Measurements from ENCODE around the gene SLIT1.

The SLIT1 gene

DNA sequence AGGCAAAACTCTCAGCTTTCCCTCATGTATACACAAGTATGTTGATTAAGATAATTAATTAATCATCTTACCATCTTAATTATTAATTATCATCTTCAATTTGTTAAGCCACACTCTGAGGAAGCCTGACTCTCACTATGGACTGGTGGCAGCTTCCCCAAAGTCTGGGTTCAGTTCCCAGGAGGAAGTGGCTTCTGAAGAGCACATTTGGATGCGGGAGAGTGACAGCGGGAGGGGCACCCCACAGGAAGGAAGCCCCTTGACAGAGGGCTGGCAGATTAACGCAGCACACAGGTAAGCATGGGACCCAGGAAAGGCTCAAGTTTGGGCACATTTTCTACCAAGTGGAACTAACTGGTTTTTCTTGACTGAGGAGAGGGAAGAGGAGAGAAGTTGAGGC, 13.4 kb upstream of the SLIT1 start:
- no peak for DNase-seq

DNA sequence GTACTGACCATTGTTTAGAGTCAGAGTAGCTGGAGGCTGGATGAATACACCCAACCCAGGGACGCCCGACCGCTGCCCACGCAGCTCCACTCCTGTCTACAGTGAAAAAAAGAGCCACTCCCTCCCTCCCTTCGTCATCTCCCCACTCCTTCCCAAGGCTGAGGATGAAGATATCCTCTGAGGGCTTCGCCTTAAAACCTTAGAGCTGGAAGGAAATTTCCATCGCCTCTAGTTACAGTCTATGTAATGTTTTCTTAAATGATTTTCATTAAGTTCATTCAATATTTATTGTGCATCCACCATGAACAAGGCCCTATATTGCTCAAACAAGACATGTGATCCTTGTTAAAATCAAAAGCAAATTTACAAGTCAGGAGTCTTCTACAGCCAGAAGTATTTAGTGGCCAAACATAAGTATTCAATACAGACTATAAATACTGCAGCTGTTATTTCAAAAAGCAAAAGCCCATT, 11.3 kb upstream of the SLIT1 start:
- DNase-seq: no peak

DNA sequence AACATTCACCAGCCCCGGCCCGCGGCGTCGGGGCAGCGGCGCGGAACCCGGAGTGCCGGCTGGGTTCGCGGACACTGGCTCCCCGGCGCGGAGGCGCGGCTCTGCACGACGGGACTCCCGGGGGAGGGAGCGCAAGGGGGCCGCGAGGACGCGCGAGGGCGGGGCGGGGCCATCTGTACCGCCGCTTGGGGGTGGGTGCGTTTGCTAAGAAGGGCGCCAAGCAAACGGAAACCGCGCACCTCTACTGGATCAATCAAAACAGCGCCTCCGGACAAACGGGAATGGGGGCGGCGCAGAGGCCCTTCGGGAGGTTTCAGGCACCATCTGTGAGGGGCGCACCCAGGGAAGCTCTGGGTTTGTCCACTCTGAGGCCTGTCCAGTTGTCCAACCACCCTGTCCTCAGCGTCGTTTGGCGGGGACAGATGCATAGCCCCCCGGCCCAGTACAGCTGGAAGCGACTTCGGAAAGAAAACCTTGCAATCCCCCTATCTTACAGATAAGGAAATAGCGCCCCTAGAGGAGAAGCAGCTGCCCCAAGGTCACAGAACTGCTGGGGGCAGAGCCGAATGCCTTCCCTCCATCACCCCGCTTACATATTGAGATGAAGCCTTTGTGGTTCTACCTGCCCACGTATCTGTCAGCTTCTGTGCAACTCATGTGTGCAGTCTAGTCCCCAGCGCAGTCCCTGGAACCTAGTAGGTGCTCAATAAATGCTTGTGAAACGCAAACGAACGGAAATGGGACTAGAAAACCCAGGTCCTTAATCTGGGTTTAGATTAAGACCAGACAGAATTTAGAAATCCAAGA, 10.7 kb upstream of the SLIT1 start:
- peak; percentile 37 to 45 for DNase-seq

DNA sequence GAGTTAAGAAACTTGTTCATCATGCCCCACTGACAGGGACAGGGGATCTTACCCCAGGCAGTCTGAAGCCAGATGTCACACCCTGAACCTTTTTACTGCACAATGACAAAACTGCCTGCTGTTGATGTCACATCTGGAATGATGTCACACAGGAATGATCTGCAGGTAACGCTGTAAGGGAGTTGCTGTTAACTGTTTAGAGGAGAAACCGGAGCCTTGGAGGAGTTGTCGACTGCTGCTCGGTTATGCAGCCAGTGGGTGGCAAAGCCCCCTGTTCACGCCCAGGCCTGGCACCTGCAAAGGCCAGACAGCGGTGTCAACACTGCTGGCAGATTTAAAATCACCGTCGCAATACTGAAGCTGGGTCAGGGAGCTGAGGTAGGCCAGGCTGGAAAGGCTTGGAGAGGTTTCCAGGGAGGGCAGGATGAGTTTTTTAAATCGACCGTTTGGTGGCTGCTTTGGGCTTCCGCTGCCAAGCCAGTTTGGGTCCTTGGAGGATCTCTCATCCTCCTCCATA, 10.0 kb upstream of the SLIT1 start:
- no peak for DNase-seq

DNA sequence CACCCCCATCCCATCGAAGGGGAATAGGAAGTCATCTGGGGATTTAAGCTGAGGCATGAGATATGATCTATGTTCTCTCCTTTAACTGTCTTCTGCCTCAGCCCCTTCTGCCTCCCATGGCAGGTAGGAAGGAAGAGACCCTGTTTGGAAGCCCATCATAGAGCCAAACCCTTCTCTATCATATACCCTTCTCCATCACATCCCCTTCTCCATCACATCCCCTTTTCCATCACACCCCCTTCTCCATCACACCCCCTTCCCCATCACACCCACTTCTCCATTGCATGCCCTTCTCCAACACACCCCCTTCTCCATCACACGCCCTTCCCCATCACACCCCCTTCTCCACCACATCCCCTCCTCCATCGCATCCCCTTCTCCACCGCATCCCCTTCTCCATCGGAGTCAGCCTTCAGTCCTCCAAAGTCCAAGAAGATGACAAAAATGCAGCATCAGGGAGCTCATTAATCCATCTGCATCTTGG, 7.2 kb upstream of the SLIT1 start:
- no peak for DNase-seq

DNA sequence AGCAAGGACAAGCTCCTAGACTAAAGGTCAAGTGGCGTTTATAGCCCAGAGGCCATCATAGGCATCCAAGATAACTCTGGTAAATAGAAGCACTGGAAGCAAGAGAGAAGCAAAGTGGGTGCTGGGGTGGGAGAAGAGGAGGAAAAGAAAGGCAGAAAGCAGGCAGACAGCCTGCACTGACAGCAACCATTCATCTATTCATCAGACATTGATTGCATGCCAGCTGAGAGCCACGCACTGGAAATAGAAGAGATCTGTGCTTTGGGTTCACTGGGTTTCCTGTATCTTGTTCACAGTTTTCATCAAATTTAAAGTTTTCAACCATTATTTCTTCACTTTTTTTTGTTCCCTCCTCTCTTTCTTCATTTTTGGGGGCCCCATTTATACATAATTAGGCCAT, 4.7 kb upstream of the SLIT1 start:
- no peak for DNase-seq

DNA sequence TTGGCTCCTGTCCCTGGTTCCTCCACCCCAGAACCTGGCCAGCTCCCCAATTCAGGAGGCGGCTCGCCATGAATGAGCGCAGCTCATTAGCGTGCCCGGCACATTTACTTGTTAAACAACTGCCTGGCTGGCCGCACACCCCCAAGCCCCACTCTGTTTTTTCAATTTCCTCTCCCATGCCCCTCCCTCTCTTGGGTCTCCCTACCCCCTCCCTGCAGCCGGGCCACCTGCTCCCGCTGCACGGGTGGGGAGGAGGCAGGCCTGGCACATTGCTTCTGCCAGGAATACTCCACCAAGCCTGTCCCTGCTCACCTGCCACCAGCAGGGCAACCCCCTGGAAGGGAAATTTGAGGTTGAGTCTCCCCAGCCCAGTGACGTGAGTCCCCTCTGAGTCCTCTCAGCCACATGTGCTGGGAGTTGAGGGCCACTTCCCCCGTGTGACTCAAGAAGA, 2.5 kb upstream of the SLIT1 start:
- DNase-seq: no peak

DNA sequence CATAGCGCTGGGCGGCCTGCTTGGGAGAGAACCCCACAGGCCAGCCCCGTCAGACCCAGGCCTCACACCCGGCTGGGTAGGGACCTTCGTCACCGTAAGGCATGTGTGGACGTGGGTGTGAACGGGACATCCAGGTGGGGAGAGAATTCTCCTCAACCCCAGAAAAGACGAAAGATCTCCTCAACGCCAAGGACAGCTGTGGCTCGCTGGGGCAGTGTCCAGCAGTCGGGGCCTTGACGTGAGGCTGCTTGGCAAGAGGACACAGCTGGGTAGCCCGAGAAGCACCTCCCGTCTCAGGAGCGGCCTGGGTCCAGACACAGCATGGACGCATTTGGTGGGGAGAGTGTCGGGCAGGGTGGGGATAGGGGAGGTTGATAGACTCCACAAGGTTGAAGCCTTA, 1.2 kb upstream of the SLIT1 start:
- no peak for DNase-seq

DNA sequence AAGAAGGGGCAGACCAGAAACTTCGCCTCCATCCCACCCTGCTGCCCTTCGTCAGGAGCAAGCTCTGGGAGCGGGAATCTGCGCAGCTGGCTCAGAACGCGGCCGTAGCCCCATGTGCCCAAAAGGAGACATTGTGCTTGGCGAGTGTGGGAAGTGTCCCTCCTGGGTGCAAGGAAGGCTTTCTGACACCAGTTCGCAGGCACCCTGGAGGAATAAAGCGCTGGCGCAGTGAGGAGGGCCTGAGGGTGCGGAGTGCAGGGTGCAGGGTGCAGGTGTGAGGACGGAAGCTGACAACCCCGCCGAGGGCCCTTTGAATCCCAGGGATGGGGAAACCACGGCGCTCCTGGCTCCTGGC, 811 bp downstream of the SLIT1 start:
- no peak for DNase-seq

DNA sequence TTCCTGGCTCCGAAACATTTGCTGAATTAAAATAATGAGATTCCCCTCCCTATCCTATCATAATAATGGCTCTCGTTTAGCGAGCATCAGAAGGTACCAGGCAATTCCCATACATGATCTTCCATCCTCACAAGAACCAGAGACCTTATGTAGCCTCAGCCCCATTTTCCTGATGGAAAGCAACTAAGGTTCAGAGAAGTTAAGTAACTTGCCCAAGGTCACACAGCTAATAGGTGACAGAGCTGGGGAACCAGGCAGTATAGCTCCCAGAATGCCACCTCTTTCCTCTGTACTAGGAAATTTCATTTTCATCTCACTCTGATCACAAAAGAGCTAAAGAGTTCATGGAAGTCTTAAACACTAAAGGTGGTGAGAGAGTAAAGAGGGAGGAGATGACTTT, 2.4 kb downstream of the SLIT1 start:
- DNase-seq: no peak

DNA sequence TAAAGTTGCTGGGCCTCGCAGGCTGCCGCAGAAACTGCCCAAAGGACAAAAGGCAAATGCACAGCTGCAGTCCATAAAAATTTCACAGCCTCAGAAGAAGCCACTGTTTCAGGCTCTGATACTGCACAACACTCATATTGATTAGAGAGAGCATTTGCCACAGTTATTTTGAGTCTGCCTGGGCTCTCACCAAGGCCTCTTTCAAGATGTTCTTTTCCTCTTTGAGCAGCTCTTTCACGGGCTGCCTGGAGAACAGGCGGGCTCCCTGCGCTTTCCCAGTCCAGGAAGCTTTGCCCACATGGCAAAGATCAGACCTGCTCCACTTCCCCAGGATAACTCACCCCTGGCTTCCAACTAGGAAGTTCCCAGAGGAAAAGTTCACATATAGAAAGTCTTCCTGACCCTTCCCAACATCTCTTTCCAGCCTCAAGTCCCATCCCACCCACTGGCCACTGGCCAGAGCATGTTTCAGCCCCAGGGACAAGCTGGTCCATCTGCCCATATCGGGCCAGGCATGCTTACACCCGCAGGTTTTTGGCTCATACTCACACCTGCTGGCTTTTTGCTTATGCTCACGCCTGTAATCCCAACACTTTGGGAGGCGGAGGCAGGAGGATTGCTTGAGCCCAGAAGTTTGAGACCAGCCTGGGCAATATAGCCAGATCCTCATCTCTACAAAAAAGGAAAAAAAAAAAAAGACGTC, 3.3 kb downstream of the SLIT1 start:
- DNase-seq: no peak

DNA sequence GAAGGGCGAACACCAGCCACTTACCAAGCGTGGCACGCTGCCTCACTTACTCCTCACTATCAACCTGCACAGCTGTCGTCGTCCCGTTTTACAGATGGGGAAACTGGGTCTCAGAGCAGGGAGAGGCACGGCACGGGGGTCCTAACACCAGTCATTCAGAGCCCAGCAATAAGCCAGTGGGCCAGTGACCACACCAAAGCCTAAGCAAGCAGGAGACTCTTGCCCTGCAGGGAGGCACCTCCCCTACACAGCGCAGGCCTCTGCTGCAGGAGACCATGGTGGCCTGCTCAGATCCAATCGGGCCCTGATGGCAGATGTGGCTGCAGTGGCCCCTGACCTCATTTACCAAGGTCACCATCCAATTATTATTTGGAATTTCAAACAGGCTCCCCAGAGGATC, 4.8 kb downstream of the SLIT1 start:
- no peak for DNase-seq

DNA sequence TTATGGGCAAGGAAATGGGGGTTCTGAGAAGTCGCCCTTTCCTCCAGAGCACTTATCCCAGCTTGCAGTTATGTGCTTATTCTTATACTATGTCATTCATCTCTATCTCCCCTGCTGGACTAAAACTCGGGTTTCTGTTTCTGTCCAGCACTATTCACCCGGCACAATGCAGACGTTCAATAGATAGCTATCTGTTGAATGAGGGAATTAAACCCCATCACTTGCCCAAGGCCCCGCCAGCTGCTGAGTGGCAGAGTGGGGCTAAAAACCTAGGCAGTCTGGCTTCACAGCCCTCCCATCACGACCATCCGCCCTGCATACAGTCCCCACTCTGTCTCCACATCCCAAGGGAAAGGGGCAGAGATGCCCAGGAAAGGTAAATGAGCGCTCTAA, 5.4 kb downstream of the SLIT1 start:
- no peak for DNase-seq

DNA sequence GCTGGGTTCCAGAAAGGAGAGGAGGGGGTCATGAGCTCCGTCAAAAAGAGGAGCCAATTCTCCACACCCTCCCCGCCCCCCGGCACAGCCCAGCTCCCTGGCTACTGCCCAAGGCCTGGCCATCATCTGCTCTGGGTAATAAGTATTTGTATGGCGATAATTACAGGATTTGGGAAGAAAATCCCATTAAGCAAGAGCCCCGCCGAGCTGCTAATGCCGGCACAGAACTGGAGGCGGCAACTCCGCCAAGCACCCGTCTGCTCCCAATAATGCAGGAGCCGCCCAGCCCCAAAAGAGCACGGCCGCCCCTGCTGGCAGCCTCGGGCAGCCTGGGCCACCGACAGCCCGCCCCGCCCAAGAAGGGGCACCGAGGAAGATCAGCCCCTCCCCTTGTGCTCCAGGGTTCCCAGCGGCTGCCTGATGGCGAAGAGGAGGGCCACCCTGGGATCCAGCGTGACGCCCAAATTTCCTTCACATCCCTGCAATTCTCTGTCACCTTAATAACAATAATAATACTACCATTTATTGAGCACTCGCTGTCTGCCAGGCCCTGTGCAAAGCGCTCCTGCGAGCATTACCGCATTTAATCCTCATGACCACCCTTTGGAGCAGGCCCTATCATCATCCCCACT, 5.9 kb downstream of the SLIT1 start:
- DNase-seq: no peak

DNA sequence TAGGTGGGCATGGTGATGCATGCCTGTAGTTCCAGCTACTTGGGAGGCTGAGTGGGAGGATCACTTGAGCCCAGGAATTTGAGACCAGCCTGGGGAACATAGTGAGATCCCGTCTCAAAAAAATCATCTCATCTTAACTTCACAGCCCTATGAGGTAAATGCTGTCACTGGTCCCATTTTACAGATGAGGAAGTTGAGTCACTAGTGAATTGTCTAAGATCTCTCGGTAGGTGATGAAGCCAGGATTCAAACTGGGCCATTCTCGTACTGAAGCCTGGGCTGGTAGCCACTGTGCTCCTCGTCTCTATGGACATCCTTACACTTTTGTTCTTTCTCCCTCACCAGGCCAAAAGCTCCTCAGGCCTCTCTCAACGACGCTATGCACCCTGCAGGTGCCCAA, 6.4 kb downstream of the SLIT1 start:
- no peak for DNase-seq

DNA sequence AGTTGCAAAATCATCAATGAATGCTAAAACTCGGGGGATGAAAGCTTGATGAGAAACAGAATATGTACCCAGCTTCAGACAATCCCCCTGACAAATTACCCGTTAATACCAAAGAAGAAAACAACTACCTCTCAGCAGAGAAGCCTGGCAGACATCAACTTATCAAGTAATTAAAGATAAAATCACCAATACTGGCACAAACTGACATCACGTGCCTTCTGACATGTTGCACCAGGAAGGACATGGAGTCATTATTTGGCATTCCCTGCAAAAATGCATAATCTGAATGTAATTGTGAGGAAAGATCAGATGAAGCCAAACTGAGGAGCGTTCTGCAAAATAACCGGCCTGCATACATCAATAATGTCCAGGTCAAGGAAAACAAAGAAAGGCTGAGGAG, 7.7 kb downstream of the SLIT1 start:
- no peak for DNase-seq

DNA sequence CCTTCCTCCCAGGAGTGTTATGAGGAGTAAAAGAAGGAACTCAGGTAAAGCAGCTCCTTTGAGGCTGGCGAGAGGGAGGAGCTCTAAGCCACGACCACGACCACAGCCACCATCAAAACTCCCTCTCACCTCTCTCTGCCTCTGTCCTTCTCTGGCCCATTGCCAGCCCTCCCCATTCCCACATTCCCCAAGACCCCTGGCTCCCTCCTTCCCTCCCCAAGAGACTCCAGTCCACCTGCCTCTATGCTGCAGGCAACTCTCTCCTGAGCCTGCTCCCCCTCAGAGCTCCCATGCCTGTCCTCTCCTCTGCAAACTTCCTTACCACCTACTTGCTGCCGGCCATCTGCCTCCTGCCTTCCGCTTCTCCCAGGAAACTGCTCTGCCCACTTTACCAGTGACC, 9.5 kb downstream of the SLIT1 start:
- no peak for DNase-seq

DNA sequence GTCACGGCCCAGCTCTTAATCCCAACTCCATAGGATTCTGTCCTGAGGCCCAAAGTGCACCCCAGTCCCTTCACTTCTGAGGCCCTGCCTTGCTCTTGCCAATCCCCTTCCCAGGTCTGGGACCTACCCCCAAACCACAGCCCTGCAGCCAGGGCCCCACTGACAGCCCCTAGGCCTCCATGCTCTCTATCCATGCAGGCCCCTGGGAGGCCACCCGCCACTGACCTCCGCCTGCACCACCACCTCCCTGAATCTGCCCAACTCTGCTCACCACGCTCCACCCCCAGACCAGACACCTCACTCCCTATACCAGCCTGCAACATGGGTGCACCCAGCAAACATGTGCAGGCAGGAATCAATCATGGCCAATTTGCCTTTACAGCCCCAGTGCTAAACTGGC, 10.2 kb downstream of the SLIT1 start:
- DNase-seq: no peak

DNA sequence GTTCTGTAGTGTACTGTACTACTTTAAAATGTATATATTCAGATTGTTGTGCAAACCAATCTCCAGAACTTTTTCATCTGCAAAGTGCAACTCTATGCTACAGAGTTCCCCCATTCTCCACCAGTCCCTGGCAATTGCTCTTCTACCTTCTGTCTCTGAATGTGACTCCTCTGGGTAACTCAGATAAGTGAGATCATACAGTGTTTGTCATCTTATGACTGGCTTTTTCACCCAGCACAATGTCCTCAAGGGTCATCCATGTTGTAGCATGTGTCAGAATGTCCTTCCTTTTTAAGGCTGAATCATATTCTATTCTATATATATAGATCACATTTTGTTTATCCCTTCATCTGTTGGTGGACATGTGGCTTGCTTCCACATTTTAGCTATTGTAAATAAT, 10.8 kb downstream of the SLIT1 start:
- DNase-seq: no peak

DNA sequence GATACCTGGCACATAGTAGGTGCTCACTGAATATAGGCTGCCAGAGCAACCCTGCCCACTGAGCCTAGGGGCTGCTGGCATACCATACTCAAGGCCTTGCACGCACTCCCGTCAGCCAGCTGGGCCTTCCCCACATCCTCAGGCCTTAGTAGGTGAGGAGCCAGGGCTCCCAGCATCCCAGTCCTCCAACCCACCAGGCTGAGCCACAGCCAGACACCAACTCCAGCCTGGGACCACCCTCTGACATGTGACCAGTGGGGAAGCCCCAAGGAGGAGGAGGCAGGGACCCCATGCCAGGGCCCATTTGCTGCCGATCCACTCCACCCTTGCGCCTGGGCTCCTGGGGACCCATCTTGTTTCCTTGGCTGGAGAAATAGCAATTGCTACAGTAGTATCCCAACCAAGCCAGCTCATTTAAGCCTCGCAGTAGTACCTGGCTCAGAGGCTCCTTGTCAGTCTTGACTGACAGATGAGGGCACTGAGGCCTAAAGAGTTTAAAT, 11.4 kb downstream of the SLIT1 start:
- no peak for DNase-seq

DNA sequence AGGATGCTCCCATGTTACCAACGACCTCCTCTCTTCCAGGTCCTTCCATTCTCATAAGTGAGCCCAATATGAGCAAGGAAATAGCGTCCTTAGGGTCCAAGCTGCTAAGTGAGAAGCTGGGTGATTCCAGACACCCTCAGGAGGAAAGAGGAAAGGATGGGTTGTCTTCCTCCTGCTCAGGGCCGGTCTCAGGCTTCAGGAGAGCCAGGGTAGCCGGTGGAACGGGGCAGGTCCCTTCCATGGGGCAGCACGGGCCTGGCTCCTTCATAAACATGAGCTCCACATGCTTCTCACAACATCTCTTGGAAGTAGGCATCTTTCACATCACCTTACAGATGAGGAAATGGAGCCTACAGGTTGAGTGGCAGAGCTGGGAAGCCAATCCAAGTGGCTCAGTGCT, 12.7 kb downstream of the SLIT1 start:
- DNase-seq: no peak

DNA sequence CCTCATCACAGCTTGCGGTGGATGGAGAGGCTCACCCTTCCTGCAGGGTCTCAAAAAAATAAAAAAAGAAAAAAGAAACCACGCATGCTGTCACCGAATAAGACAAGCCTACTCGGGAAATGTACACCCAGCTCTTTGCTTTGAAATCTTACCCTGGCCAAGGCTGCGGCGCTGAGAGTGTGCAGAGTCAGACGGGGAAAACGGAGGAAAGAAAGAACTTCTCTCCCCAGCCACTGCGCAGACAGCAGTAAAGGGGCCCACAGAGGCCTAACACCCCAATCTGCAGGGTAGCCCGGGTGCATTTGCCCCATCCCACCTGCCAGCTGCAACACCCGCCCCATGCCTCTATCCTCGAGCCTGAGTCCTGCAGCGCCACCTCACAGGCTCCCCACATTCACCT, 14.8 kb downstream of the SLIT1 start:
- DNase-seq: no peak

DNA sequence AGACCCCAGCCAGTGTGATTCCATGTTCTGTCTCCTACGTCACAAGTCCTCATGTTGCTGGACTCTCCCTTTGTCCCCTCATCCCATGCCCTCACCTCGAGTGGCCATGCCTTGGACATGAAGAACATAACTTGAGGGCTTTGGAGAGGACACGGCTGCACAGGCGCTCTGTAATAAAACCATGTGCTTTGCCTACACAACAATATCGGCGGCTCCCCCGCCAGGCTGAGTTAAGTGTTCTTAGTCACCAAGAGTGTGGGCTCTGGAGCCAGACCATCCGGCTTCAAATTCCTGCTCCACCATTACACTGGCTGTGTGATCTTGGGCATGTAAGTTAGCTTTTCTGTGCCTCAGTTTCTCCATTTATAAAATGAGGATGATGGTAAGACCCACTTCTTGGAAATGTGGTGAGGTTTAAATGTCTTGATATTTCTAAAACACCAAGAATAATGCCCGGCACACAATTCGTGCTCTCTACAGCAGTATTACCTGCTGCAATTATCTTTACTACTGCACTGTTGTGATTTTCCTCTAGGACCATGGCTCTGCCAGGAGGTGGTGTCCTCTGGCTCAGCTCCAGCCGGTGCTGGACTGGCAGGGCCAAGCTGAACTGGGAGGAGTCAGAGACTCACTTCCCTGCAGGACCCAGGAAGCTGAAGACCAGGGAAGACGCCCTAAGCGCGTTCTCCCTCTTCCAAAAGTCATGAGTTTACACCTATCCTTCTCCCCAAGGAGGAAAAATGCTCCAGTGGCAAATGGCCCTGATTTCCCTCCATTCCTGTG, 15.7 kb downstream of the SLIT1 start:
- DNase-seq: no peak

Measured in bone marrow (tissue), 2 donors.